SU-DHL-6 (cell line): Measurements from ENCODE around the gene HPD.

Experiments used
- CTCF ChIP-seq: fragments of 200-600 bp; sonication (generic); IDR thresholded peaks from one replicate; pipeline ENCODE4 v1.5.1; 2017; ENCODE audit warnings: antibody characterized with exemption, mild to moderate bottlenecking, low read length, moderate library complexity; ENCODE audit not compliant: insufficient read depth, poor library complexity, severe bottlenecking
- EZH2phosphoT487 ChIP-seq: fragments of 200-600 bp; sonication (generic), shearing (Covaris generic); conservative IDR thresholded peaks from 2 replicates; pipeline ENCODE4 v1.6.1; 2018; ENCODE audit warnings: mild to moderate bottlenecking, antibody characterized with exemption, low read length, moderate library complexity, mixed read lengths

DNA sequence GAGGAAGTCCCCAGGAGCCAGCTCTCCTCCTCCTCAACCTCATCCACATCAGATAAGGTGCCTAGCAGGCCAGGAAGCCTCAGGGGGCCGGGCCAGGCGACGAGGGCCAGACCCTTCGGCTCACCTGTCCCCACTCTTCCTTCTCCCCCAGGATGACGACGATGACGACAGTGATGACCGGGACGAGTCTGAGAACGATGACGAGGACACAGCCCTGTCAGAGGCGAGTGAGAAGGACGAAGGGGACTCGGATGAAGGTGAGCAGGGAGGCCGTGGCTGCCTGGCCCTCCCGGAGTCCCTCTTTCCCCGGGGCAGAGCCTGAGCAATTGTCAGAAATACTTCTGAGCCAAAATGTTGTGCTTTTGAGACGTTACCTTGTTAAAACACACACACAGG is 41.0 kb downstream of the HPD start:
- TF ChIP-seq CTCF (no peak), EZH2phosphoT487 (no peak)
